ENCODE measurements around the gene ATP10B. TPM values are rescaled to one million over a fixed set of nuclear protein-coding genes. Genes with fewer than 3 reads are reported as not detected.

ATP10B gene
- total and polyA plus RNA-seq, 2 donors = 0.22 to 3.4 TPM

- Histone ChIP-seq H3K27ac (ENCODE audit: low read depth) (no peak overlapping the region), H3K36me3 (ENCODE audit: insufficient read depth) (no peaks in the 10 kb centered on the region), H3K4me1 (ENCODE audit: insufficient read depth) (no peaks in the 10 kb centered on the region), H3K4me3 (ENCODE audit: low read depth, low read length) (no peak overlapping the region)
- 59% methylated on average over 3 of the region's 3 CpGs for WGBS
- no peak for DNase-seq (ENCODE audit: extremely low spot score)
Observed at GRCh38 chr5:160674901-160675300, 177.1 kb downstream of the ATP10B start.

- 35% methylated on average over 2 of the region's 2 CpGs for WGBS
Observed at GRCh38 chr5:160672521-160672920, 179.5 kb downstream of the ATP10B start.

GRCh38 chr5:160668356-160668755 is 183.7 kb downstream of the ATP10B start:
- H3K27ac ChIP-seq (ENCODE audit: low read depth) = no peak overlapping the region
- H3K4me1 ChIP-seq (ENCODE audit: insufficient read depth) = no peaks in the 10 kb centered on the region
- 85% methylated on average over 2 of the region's 2 CpGs for WGBS
- no peak for DNase-seq (ENCODE audit: extremely low spot score)
- no peaks in the 10 kb centered on the region for H3K36me3 ChIP-seq (ENCODE audit: insufficient read depth)
- no peak overlapping the region for H3K4me3 ChIP-seq (ENCODE audit: low read depth, low read length)

More at GRCh38 chr5:160672521-160672920, 179.5 kb downstream of the ATP10B start:
- Histone ChIP-seq H3K4me3 (ENCODE audit: low read depth, low read length) (no peak overlapping the region), H3K4me1 (ENCODE audit: insufficient read depth) (no peaks in the 10 kb centered on the region), H3K36me3 (ENCODE audit: insufficient read depth) (no peaks in the 10 kb centered on the region), H3K27ac (ENCODE audit: low read depth) (no peak overlapping the region)
- DNase-seq (ENCODE audit: extremely low spot score) = no peak

- Histone ChIP-seq H3K27ac (ENCODE audit: low read depth) (no peak overlapping the region), H3K36me3 (ENCODE audit: insufficient read depth) (no peaks in the 10 kb centered on the region), H3K4me3 (ENCODE audit: low read depth, low read length) (no peak overlapping the region), H3K4me1 (ENCODE audit: insufficient read depth) (no peaks in the 10 kb centered on the region)
- no peak for DNase-seq (ENCODE audit: extremely low spot score)
- 65% methylated on average over 5 of the region's 5 CpGs for WGBS
Observed at GRCh38 chr5:160667160-160667559, 184.9 kb downstream of the ATP10B start.

GRCh38 chr5:160665460-160665859 is 186.6 kb downstream of the ATP10B start:
- 69% methylated on average over 3 of the region's 3 CpGs for WGBS

GRCh38 chr5:160660132-160660531 is 191.9 kb downstream of the ATP10B start:
- WGBS = 80% methylated on average over 1 of the region's 1 CpG
- no peak overlapping the region for H3K27ac ChIP-seq (ENCODE audit: low read depth)
- no peak overlapping the region for H3K4me3 ChIP-seq (ENCODE audit: low read depth, low read length)
- no peak for DNase-seq (ENCODE audit: extremely low spot score)
- H3K36me3 ChIP-seq (ENCODE audit: insufficient read depth) = no peaks in the 10 kb centered on the region
- no peaks in the 10 kb centered on the region for H3K4me1 ChIP-seq (ENCODE audit: insufficient read depth)

More at GRCh38 chr5:160665460-160665859, 186.6 kb downstream of the ATP10B start:
- H3K36me3 ChIP-seq (ENCODE audit: insufficient read depth) = no peaks in the 10 kb centered on the region
- H3K4me1 ChIP-seq (ENCODE audit: insufficient read depth) = no peaks in the 10 kb centered on the region
- DNase-seq (ENCODE audit: extremely low spot score) = no peak
- H3K27ac ChIP-seq (ENCODE audit: low read depth) = no peak overlapping the region
- H3K4me3 ChIP-seq (ENCODE audit: low read depth, low read length) = no peak overlapping the region

- 75% methylated on average over 5 of the region's 5 CpGs for WGBS
- Histone ChIP-seq H3K4me1 (ENCODE audit: insufficient read depth) (no peaks in the 10 kb centered on the region), H3K36me3 (ENCODE audit: insufficient read depth) (no peaks in the 10 kb centered on the region), H3K4me3 (ENCODE audit: low read depth, low read length) (no peak overlapping the region), H3K27ac (ENCODE audit: low read depth) (no peak overlapping the region)
- DNase-seq (ENCODE audit: extremely low spot score) = no peak
Observed at GRCh38 chr5:160657622-160658458, 194.2 kb downstream of the ATP10B start.

GRCh38 chr5:160657068-160657507 is 194.9 kb downstream of the ATP10B start:
- Histone ChIP-seq H3K27ac (ENCODE audit: low read depth) (no peak overlapping the region), H3K36me3 (ENCODE audit: insufficient read depth) (no peaks in the 10 kb centered on the region), H3K4me3 (ENCODE audit: low read depth, low read length) (no peak overlapping the region), H3K4me1 (ENCODE audit: insufficient read depth) (no peaks in the 10 kb centered on the region)
- no peak for DNase-seq (ENCODE audit: extremely low spot score)
- 82% methylated on average over 1 of the region's 1 CpG for WGBS

GRCh38 chr5:160655717-160656116 is 196.3 kb downstream of the ATP10B start:
- no peak overlapping the region for H3K27ac ChIP-seq (ENCODE audit: low read depth)
- no peak for DNase-seq (ENCODE audit: extremely low spot score)
- no peaks in the 10 kb centered on the region for H3K36me3 ChIP-seq (ENCODE audit: insufficient read depth)
- no peak overlapping the region for H3K4me3 ChIP-seq (ENCODE audit: low read depth, low read length)
- no peaks in the 10 kb centered on the region for H3K4me1 ChIP-seq (ENCODE audit: insufficient read depth)
- 90% methylated on average over 8 of the region's 8 CpGs for WGBS

- WGBS = 92% methylated on average over 9 of the region's 9 CpGs
- no peaks in the 10 kb centered on the region for H3K4me1 ChIP-seq (ENCODE audit: insufficient read depth)
- H3K4me3 ChIP-seq (ENCODE audit: low read depth, low read length) = no peak overlapping the region
- H3K27ac ChIP-seq (ENCODE audit: low read depth) = no peak overlapping the region
- no peak for DNase-seq (ENCODE audit: extremely low spot score)
- H3K36me3 ChIP-seq (ENCODE audit: insufficient read depth) = no peaks in the 10 kb centered on the region
Observed at GRCh38 chr5:160651692-160652645, 200.0 kb downstream of the ATP10B start.

- Histone ChIP-seq H3K4me1 (ENCODE audit: insufficient read depth) (no peaks in the 10 kb centered on the region), H3K36me3 (ENCODE audit: insufficient read depth) (no peaks in the 10 kb centered on the region), H3K27ac (ENCODE audit: low read depth) (no peak overlapping the region), H3K4me3 (ENCODE audit: low read depth, low read length) (no peak overlapping the region)
- no peak for DNase-seq (ENCODE audit: extremely low spot score)
Observed at GRCh38 chr5:160649304-160649703, 202.7 kb downstream of the ATP10B start.

GRCh38 chr5:160646033-160646432 is 206.0 kb downstream of the ATP10B start:
- Histone ChIP-seq H3K36me3 (ENCODE audit: insufficient read depth) (no peaks in the 10 kb centered on the region), H3K4me1 (ENCODE audit: insufficient read depth) (no peaks in the 10 kb centered on the region), H3K27ac (ENCODE audit: low read depth) (no peak overlapping the region), H3K4me3 (ENCODE audit: low read depth, low read length) (no peak overlapping the region)
- DNase-seq (ENCODE audit: extremely low spot score) = no peak

- no peak overlapping the region for H3K27ac ChIP-seq (ENCODE audit: low read depth)
- 85% methylated on average over 4 of the region's 4 CpGs for WGBS
- DNase-seq (ENCODE audit: extremely low spot score) = no peak
- no peak overlapping the region for H3K4me3 ChIP-seq (ENCODE audit: low read depth, low read length)
- no peaks in the 10 kb centered on the region for H3K4me1 ChIP-seq (ENCODE audit: insufficient read depth)
- no peaks in the 10 kb centered on the region for H3K36me3 ChIP-seq (ENCODE audit: insufficient read depth)
Observed at GRCh38 chr5:160643616-160644240, 208.3 kb downstream of the ATP10B start.

Measured in urinary bladder (tissue), 4 donors.